ENCODE measurements around the gene DEXI. TPM values are rescaled to one million over a fixed set of nuclear protein-coding genes. Genes with fewer than 3 reads are reported as not detected.

The DEXI gene
- total RNA-seq, 4 donors from 2014 or later: 38.3 to 73.8 (median 56.1) TPM

DNA sequence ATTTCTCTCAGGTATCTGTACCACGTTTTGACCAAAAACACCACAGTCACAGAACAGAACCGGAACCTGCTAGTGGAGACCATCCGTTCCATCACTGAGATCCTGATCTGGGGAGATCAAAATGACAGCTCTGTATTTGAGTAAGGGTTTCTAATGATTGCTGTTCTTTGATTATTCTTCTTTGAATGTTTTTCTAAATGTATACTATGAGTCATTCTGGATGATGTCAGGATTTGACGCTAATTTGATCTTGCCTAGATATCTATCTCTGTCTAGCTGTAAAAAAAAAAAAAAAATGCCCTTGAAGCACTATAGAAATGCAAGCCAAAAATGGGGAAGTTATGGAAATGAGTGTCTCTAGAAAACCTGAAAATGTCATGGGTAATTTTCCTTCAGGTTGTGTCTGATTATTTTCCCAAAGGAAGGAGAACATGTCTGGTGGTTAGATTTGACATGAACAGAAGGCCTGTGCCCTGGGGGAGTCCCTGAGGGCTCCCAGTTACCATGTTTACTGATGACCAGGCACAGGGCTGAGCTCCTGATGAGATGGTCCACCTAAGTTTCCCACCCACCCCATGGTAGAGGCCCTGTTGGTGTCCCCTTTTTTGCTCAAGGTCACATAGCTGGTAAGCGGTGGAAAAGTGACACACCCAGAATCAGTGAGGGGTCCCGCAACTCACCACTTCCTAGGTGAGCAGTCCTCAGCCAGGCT is 15.7 kb upstream of the DEXI start:
- TF ChIP-seq, protein P1, sequence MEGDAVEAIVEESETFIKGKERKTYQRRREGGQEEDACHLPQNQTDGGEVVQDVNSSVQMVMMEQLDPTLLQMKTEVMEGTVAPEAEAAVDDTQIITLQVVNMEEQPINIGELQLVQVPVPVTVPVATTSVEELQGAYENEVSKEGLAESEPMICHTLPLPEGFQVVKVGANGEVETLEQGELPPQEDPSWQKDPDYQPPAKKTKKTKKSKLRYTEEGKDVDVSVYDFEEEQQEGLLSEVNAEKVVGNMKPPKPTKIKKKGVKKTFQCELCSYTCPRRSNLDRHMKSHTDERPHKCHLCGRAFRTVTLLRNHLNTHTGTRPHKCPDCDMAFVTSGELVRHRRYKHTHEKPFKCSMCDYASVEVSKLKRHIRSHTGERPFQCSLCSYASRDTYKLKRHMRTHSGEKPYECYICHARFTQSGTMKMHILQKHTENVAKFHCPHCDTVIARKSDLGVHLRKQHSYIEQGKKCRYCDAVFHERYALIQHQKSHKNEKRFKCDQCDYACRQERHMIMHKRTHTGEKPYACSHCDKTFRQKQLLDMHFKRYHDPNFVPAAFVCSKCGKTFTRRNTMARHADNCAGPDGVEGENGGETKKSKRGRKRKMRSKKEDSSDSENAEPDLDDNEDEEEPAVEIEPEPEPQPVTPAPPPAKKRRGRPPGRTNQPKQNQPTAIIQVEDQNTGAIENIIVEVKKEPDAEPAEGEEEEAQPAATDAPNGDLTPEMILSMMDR (IDR thresholded peaks at IDR 0.05; ENCODE audit: low read depth): no peak

DNA sequence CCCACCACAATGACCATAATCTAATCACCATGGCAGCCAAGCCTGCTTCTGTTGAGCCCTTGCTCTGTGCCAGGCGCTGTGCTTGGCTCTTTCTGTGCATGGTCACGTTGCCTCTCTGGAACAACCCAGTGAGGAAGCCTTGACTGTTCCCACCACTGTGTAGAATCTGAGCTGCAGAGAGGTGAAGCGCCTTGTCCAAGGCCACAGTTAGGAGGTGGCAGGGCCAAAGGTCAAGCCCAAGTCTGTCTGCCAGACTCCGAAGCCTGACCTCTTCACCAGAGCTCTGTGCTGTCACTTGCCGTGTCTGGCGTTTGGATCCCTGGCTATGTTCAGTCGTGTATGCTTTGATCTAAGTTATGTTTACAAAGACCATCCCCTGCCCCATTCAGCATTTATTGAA is 12.6 kb upstream of the DEXI start:
- TF ChIP-seq, protein P1 (IDR thresholded peaks at IDR 0.05; ENCODE audit: low read depth): no peak

DNA sequence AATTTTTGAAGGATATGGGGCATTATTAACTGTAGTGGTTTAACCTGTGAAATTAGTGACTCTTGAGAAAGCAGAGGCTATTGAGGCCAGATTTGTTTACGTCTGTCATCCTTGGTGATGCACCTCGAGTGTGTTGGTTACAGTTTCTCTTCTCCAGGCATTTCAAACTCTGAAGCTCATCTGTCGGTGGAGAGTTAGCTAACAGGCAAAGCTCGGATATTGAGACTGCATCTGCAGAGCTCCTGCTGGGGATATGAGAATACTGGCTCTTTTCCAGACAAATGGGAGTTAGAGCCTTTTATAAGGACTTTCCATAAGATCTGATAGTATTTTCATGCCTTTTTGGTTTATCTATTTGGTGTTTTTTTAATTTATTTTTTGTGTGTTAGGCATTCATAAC is 8.8 kb upstream of the DEXI start:
- TF ChIP-seq, protein P1 (IDR thresholded peaks at IDR 0.05; ENCODE audit: low read depth): no peak

DNA sequence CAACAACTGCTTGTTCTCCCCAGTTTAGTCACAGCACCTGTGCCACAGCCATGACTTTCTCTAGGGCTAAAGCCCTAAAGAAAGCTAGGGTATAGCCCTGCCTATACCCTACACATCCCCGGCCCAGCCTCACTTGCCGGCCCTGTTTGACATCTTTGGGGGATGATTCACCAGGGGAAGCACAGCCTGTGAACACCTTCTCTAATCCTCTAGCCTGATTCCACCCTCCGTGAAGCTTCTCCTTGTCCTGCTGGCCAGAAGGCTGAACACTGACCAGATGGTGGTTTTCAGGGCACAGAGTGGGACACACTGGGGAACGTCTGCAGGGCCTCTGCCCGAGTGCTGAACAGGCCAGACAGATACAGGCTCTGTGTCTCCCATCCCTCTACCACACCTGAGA is 8.1 kb upstream of the DEXI start:
- TF ChIP-seq, protein P1 (IDR thresholded peaks at IDR 0.05; ENCODE audit: low read depth): no peak

DNA sequence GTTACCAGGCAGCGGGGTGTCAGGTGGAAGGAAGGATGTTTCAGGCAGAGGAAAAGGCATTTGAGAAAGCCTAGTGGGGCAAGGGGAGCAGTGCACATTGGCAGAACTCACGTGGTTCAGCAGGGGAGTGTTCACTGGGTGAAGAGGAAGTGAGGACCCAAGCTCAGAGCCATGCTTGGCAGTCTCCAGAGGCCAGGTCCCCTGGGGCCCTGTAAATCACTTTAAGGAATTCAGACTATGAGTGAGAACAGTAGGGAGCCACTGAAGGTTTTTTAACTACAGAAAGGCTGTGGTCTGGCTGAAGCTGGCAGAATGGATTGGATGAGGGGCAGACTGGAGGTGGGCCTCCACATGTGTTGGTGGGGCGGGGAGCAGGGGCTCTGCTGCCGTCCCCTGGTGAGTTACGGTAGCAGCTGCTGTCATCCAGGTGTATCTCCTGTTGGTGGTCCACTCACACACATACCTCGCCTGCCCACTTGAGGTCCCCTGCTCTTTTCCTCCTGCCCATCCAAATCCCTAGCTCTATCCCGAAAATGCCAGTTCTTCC is 7.2 kb upstream of the DEXI start:
- TF ChIP-seq, protein P1 (IDR thresholded peaks at IDR 0.05; ENCODE audit: low read depth): no peak

DNA sequence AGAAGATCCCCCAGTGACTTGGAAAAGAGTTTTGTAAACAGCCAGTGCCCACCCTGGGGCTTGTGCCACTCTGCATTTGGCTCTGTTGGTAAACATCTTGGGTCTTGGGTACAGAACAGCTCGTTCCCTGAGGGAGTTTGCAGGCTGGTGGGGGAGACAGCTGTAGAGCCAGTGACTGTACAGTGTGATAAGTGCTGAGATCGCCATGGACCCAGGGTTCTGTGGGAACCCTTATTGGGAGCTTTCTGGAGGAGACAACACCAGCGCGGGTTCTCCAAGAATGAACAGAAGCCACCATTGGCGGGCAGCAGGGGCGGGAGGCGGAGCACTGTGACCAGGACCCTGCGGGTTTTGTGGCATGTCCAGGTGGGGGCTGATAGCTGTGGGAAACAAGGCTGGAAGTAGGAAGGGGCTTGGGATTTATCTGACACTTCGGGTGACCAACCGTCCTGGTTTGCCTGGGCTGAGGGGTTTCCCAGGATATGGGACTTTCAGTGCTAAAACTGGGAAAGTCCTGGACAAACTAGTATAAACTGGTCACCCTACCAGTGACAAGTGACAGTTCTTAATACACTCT is 5.0 kb upstream of the DEXI start:
- TF ChIP-seq, protein P1 (IDR thresholded peaks at IDR 0.05; ENCODE audit: low read depth): no peak

DNA sequence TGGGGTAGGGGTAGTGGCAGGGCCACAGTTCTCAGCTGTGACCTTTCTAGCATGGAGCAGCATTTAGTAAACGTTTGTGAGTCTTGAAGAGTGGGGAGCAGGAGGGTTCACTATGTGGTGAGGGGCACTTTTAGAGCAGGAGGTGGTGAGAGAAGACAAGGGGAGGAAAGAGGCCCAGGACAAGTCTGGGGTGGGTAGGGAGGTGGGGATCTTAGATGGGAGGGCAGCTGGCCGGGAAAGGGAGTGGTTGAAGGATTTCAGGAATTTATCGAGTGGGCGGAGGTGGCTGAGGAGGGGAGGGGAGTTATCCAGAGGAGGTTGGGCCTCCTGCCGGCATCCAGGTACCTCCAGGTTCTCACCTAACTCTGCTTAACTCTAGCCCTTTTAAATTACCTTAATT is 4.0 kb upstream of the DEXI start:
- TF ChIP-seq, protein P1 (IDR thresholded peaks at IDR 0.05; ENCODE audit: low read depth): no peak
